Thyroid gland (tissue), 4 donors: ENCODE data around the gene TAS1R3. TPM values are rescaled to one million over a fixed set of nuclear protein-coding genes. Genes with fewer than 3 reads are reported as not detected.

Experiments used
- DNase-seq, 2 donors: peaks; one replicate each; pipeline ENCODE4 v3.0.0-alpha.2; 2019
- H3K27ac ChIP-seq, 3 donors: fragments of 200-600 bp; sonication (generic); 1 replicate in 2 of 3; 2 replicates in 1 of 3; pipeline ENCODE4 v1.5.1; 2016 to 2019; ENCODE audit warnings: mild to moderate bottlenecking in 1 of 3, moderate library complexity in 1 of 3
- H3K27me3 ChIP-seq: fragments of 200-600 bp; sonication (generic); one replicate; pipeline ENCODE4 v1.5.1; 2019
- H3K36me3 ChIP-seq, 2 donors: fragments of 200-600 bp; sonication (generic); one replicate each; pipeline ENCODE4 v1.5.1; 2016 to 2019
- H3K4me1 ChIP-seq, 2 donors: fragments of 200-600 bp; sonication (generic); one replicate each; pipeline ENCODE4 v1.5.1; 2017 to 2019
- H3K4me3 ChIP-seq, 3 donors: fragments of 200-600 bp; sonication (generic); replicated peaks in 1 of 3; 1 replicate in 2 of 3; 2 replicates in 1 of 3; pipeline ENCODE4 v1.5.1; 2016; ENCODE audit warnings: mild to moderate bottlenecking in 1 of 3
- H3K9me3 ChIP-seq: fragments of 200-600 bp; sonication (generic); one replicate; pipeline ENCODE4 v1.5.1; 2017
- POLR2A ChIP-seq, 2 donors: fragments of 450-650 bp; IDR thresholded peaks; one replicate each; pipeline ENCODE4 v1.6.1; 2017; ENCODE audit warnings: antibody characterized with exemption in 2 of 2, mild to moderate bottlenecking in 2 of 2, moderate library complexity in 1 of 2
- whole genome bisulfite sequencing, 2 donors: methylation state at CpG; one replicate each; pipeline ENCODE4 v1.1.5; 2017; 5-methylcytosine and 5-hydroxymethylcytosine counted together
- intact Hi-C: fragments of 100-400 bp; cut with DNase I; formaldehyde crosslinking; loops from one replicate; pipeline ENCODE4 v1.15.1; 2023
- total RNA-seq, 4 donors: library from RNA; depleted of rRNA; stranded (reverse); fragments of >200 nt; gene quantifications; one replicate each; pipeline ENCODE4 v1.2.3, GENCODE V29; 2016
- TF ChIP-seq, protein P1 (sequence below), 6 experiments: fragments of 200-600 bp in 3 of 6; fragments of 450-650 bp in 3 of 6; sonication (generic) in 3 of 6; IDR thresholded peaks; one replicate each; pipeline ENCODE4 v1.5.1; 2016 to 2019; ENCODE audit warnings: antibody characterized with exemption in 6 of 6, mild to moderate bottlenecking in 2 of 6, inconsistent platforms in 1 of 6, moderate library complexity in 1 of 6

The TAS1R3 gene
- total RNA-seq, 4 donors from 2014 or later, result 0.11 to 1.4 (median 0.68) TPM

DNA sequence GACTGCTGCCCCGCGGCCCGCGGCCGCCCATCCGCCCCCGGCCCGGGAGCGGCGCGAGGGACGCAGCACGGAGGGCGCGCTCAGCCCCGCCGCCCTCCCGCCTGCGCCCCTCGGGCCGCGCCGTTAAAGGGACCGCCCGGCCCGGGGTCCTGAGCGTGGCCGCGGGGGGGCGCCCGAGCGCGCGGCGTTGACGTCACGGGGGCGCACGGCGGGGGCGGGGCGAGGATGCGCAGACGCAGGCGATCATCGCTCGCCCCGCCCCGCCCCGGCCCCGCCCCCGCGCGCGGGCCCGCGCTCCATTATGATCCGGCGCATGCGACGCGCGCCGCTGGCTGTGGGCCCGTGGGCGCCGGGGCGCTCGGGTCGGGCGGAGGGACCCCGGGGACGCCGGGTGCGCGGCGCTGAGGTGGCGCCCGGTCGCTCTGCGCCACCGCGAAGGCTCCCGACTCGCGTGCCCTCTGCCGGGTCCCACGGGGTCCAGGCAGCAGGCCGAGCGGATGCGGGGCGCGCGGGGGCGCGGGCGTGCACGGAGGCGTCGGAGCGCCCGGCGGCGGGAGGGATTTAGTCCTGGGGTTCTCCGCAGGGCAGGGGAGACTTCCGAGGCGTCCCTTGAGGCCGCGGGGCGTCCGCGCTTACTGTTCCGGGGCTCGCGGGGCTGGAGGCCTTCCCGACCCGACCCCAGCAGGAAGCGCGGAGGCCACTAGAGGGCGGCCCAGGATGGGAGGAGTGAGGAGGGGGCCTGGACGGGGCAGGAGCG, 18.4 kb downstream of the TAS1R3 start, which contains the start of gene DVL1:
DVL1 (minus strand) TSS at position 163 of the 757 bp plus-strand sequence. CDS start 353 bp downstream, outside the sequence.
- DNase-seq, result peak; percentile 65 to 67
- intact Hi-C loops, result no loop called here
- Histone ChIP-seq H3K27me3 (no peaks in the 10 kb centered on the region), H3K4me1 (peaks cover 32 to 61% of the 10 kb centered on the region in 2 donors), H3K36me3 (no peaks in the 10 kb centered on the region), H3K27ac (peak within 1 kb of the TSS; percentile 76 to 85 (median 81)), H3K9me3 (no peaks in the 10 kb centered on the region), H3K4me3 (peak within 1 kb of the TSS; percentile 47 to 71 (median 57))
- TF ChIP-seq POLR2A (IDR thresholded peaks at IDR 0.05), result peak in 1 of 2 donors; percentile 64
- TF ChIP-seq, protein P1, sequence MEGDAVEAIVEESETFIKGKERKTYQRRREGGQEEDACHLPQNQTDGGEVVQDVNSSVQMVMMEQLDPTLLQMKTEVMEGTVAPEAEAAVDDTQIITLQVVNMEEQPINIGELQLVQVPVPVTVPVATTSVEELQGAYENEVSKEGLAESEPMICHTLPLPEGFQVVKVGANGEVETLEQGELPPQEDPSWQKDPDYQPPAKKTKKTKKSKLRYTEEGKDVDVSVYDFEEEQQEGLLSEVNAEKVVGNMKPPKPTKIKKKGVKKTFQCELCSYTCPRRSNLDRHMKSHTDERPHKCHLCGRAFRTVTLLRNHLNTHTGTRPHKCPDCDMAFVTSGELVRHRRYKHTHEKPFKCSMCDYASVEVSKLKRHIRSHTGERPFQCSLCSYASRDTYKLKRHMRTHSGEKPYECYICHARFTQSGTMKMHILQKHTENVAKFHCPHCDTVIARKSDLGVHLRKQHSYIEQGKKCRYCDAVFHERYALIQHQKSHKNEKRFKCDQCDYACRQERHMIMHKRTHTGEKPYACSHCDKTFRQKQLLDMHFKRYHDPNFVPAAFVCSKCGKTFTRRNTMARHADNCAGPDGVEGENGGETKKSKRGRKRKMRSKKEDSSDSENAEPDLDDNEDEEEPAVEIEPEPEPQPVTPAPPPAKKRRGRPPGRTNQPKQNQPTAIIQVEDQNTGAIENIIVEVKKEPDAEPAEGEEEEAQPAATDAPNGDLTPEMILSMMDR (IDR thresholded peaks at IDR 0.05), result peak in 4 of 6 experiments; percentile 12 to 53 (median 48)
- 1% methylated on average over 20 of the region's 122 CpGs; no CpG with 5 or more reads in 1 of the 2 donors for WGBS, 2 donors

DNA sequence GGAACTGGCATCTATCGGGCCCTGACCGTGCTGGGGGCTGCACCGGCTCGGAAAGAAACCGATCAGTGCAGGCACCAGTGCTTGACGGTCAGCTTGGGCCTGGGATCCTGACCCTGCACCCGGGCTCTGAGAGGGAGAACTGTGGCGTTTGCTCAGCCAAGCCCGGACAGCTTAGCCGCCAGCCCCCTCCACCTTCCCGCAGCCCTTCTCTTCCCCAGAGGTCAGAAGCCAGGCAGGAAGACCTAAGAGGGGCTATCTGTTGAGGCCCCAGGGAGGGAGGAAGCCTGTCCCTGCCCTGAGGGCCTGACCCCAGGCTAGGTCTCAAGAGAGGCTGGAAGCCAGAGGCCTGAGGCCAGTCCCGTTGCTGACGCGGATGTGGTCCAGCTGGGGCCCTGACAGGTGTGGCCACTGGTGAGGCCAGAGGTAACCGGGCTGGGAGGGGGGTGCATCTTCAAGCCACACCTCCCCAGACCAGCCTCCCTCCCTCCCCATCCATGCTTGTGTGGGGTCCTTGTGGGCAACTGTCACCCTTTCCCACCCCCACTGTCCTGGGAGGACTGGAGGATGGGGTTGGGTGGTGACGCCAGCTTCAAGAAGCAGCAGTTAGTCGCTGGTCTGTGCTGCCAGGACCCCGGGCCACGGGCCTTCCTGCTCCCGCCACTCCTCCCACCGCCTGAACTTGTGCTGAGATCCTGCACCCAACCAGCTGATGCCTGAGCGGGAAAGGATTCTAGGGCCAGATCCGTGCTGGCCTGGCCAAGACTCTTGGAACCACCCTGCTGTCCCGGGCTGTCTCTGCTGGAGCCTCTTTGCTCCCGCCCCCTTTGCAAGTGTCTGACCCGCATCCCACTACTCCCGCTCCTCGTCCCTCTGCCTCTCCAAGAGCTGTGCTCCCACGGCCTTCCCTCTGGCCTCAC, 20.7 kb downstream of the TAS1R3 start:
- H3K4me3 ChIP-seq, result no peak overlapping the region
- peak overlapping the region in 1 of 3 donors; percentile 33 for H3K27ac ChIP-seq

DNA sequence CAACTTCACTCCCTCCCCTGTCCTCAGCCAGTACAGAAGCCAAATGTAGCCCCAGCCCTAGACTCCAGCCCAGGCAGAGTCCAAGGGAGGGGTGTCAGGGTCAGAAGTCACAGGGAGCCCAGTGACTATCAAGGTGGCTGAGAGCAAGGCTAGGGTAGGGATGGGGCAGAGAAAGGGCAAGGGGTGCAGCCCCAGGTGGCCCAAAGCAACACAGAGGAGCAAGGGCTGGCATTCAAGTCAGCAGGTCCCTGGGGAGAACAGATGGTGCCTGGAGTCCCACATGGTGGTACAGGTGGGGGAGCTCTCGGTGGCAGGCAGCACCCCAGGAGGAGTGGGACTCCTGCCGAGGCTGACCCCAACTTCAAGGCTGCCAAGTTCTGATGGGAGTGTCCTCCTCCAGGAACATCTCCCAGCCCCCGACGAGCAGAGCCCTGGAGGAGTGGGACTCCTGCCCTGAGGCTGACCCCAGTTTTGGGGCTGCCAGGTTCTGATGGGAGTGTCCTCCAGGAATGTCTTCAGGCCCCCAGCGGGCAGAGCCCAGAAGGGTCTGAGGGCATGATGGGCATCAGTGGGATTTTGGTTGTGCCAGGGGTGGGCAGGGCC, 21.8 kb downstream of the TAS1R3 start:
- H3K27ac ChIP-seq, result no peak overlapping the region
- no peaks in the 10 kb centered on the region for H3K9me3 ChIP-seq
- H3K27me3 ChIP-seq, result no peaks in the 10 kb centered on the region
- DNase-seq, result no peak
- WGBS, 2 donors, result 40 to 90% methylated on average over 2 of the region's 5 CpGs
- peaks cover 0 to 4% of the 10 kb centered on the region in 2 donors for H3K36me3 ChIP-seq
- H3K4me3 ChIP-seq, result no peak overlapping the region
- peaks cover 28 to 61% of the 10 kb centered on the region in 2 donors for H3K4me1 ChIP-seq
- intact Hi-C loops, result no loop called here
- TF ChIP-seq POLR2A (IDR thresholded peaks at IDR 0.05), result no peak
- TF ChIP-seq, protein P1 (IDR thresholded peaks at IDR 0.05), result no peak

More for the DNA sequence above, 20.7 kb downstream of the TAS1R3 start:
- Histone ChIP-seq H3K4me1 (peaks cover 33 to 61% of the 10 kb centered on the region in 2 donors), H3K36me3 (peaks cover 0 to 4% of the 10 kb centered on the region in 2 donors), H3K9me3 (no peaks in the 10 kb centered on the region), H3K27me3 (no peaks in the 10 kb centered on the region)
- intact Hi-C loops, result no loop called here
- no peak for TF ChIP-seq POLR2A (IDR thresholded peaks at IDR 0.05)
- TF ChIP-seq, protein P1 (IDR thresholded peaks at IDR 0.05), result no peak
- 60 to 65% methylated on average over 22 to 26 of the region's 29 CpGs for WGBS, 2 donors
- DNase-seq, result no peak

DNA sequence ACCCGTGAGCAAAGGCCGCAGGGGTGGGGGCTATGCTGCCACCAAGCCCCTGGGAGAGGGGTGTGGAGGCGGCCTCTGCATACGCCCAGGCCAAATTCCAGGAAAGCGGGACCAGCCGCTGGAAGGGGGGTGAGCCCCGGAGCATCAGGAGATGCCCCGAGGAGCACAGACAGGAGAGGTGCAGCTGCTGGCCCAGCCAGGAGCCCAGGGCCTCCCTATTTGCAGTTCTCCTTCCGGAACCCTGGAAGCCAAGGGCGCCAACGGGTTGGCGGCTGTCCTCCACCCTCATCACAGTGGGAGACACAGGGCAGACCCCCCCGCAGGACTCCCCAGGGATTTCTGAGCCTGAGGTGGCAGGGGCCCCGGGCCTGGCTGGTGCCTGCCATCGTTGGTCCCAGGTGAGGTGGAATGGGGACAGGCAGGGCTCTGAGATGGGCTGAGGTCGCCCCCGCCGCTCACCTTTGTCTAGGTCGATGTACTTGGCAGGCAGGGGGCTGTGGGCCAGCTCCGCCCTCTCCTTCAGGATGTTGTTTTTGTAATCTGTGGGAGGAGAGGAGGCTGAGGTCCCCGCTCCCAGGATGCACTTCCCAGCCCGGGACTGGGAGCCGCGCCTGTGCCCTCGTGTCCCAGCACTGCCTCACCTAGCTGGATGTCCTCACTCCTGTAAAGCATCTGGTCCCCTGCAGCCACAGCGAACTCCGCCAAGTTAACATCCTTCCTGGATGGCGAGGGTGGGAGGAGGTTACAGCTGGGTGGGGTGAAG, 22.5 kb downstream of the TAS1R3 start:
- peak; percentile 40 to 42 for DNase-seq
- Histone ChIP-seq H3K4me1 (peaks cover 30 to 62% of the 10 kb centered on the region in 2 donors), H3K27ac (no peak overlapping the region), H3K27me3 (no peaks in the 10 kb centered on the region), H3K4me3 (no peak overlapping the region), H3K36me3 (peaks cover 0 to 4% of the 10 kb centered on the region in 2 donors), H3K9me3 (no peaks in the 10 kb centered on the region)
- 44 to 64% methylated on average over 18 to 20 of the region's 28 CpGs for WGBS, 2 donors
- TF ChIP-seq, protein P1 (IDR thresholded peaks at IDR 0.05), result no peak
- no peak for TF ChIP-seq POLR2A (IDR thresholded peaks at IDR 0.05)
- intact Hi-C loops, result no loop called here
